ENCODE data around the gene EXD1. TPM values are rescaled to one million over a fixed set of nuclear protein-coding genes. Genes with fewer than 3 reads are reported as not detected.

The EXD1 gene
- total and polyA plus RNA-seq, 9 of the 15 experiments (the other 6 are each of a cell fraction or from before 2014, with no cell fraction given) = not detected

GRCh38 chr15:41276831-41277230, 46.3 kb upstream of the EXD1 start (continued):
- no peak for TF ChIP-seq ZBTB40 (IDR thresholded peaks at IDR 0.05)
- no peak for TF ChIP-seq ZBTB40 (CRISPR knock-in tag; IDR thresholded peaks at IDR 0.05)

Measured in K562 (cell line).